ENCODE measurements around the gene APOBEC3G. TPM values are rescaled to one million over a fixed set of nuclear protein-coding genes. Genes with fewer than 3 reads are reported as not detected.

APOBEC3G gene
- total and polyA plus RNA-seq, 10 of the 15 experiments (the other 5 are each of a cell fraction or from before 2014, with no cell fraction given): 103 to 232 (median 152) TPM

DNA sequence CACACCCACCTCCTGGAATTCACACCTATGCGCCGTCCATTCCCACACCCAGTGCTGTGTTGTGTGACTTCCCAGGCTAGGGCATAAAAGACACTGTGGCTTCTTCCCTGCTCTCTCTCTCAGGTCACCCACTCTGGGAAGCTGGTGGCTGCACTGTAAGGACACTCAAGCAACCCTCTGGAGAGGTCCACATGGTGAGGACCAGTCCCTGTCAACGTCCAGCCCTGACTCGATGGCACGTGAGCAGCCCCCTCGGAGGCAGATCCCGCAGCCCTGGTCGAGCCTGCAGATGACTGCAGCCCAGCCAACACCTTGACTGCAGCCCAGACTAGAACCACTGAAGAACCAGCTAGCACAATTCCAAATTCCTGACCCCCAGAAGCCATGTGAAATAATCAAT is 59.2 kb downstream of the APOBEC3G start:
- H3K27ac ChIP-seq (ENCODE audit: control insufficient read depth, insufficient read depth): no peak overlapping the region

More for the DNA sequence above, 59.2 kb downstream of the APOBEC3G start:
- DNase-seq (ENCODE audit: low read depth, low spot score): no peak
- TF ChIP-seq MTA2 (IDR thresholded peaks at IDR 0.05; ENCODE audit: low read depth) (no peak), SMARCA5 (IDR thresholded peaks at IDR 0.05) (no peak), POLR2A (IDR thresholded peaks at IDR 0.05; ENCODE audit: low read depth, low read length) (no peak), SUZ12 (IDR thresholded peaks at IDR 0.05; ENCODE audit: unreplicated experiment) (no peak), BRCA1 (IDR thresholded peaks at IDR 0.05; ENCODE audit: low read depth, low read length) (no peak), PAX8 (IDR thresholded peaks at IDR 0.05) (no peak), YBX1 (IDR thresholded peaks at IDR 0.05) (no peak)
- intact Hi-C loops (cut with micrococcal nuclease; ENCODE audit: unreplicated experiment) (no loop called here), in situ Hi-C loops (cut with MboI) (no loop called here)
- Histone ChIP-seq H3K79me2 (ENCODE audit: control insufficient read depth, insufficient read depth, low read length) (no peaks in the 10 kb centered on the region), H3K4me1 (ENCODE audit: control insufficient read depth, insufficient read depth, low read length) (no peaks in the 10 kb centered on the region), H3K9ac (ENCODE audit: control insufficient read depth, insufficient read depth, low read length) (no peak overlapping the region), H3K4me2 (ENCODE audit: control insufficient read depth, insufficient read depth) (no peak overlapping the region), H3K9me3 (replicated peaks; ENCODE audit: control insufficient read depth, insufficient read depth, low read length) (no peaks in the 10 kb centered on the region), H4K20me1 (ENCODE audit: control insufficient read depth, insufficient read depth) (no peaks in the 10 kb centered on the region), H2AFZ (ENCODE audit: control insufficient read depth, low read depth, low read length) (no peak overlapping the region), H3K27me3 (replicated peaks in 1 of 2; ENCODE audit: control insufficient read depth in 2 of 2, insufficient read depth in 2 of 2, low read length in 1 of 2) (no peaks in the 10 kb centered on the region), H3K4me3 (no peak overlapping the region), H3K36me3 (ENCODE audit: control insufficient read depth in 2 of 2, insufficient read depth in 2 of 2, low read length in 1 of 2) (no peaks in the 10 kb centered on the region; a peak in 1 of 4 replicates)
- no TSS peak for BruUV-seq (replicated peaks)
- ChIA-PET CTCF (interaction anchor here (1.0 to 2.7 kb wide), 6 partner anchors 11 to 180 kb away, joined by 3 to 18 read pairs (median 9); no protein-coding TSS in a partner anchor), SMC1A (ENCODE audit: uncharacterized antibody, unreplicated experiment) (interaction anchor here (1.5 to 1.9 kb wide), 2 partner anchors 10 to 180 kb away, joined by 4 to 5 read pairs; no protein-coding TSS in a partner anchor), RAD21 (ENCODE audit: unreplicated experiment) (interaction anchor here (0.7 to 1.9 kb wide), 2 partner anchors 12 to 163 kb away, joined by 3 to 7 read pairs; no protein-coding TSS in a partner anchor), POLR2A (interaction anchor here (1.5 kb wide), 1 partner anchor 12 kb away, joined by 3 read pairs; no protein-coding TSS in a partner anchor)
- no peak for ATAC-seq
- 92% methylated on average over 8 of the region's 8 CpGs for WGBS (ENCODE audit: insufficient coverage, insufficient replicate concordance, low lambda C conversion rate, missing lambda C conversion rate)
- no peak for FAIRE-seq

Small RNA genes lying within 50 kb of the gene (small RNA-seq; reads per million reads assigned to genes)
- gene AL022318.2 (not detected), gene COX5BP7 (not detected)

Other genes starting within 250 kb of the APOBEC3G start
Only the 7 nearest of the 11 such genes appear.
- gene APOBEC3A, start 119.7 kb upstream of the APOBEC3G start, total RNA-seq (2014; rRNA removed): not detected in 2 replicates
- gene APOBEC3A, start 119.7 kb upstream of the APOBEC3G start, total RNA-seq (2014; rRNA removed; fragmentation: Illumina TruSeq; extraction: Trizol): not detected in 2 replicates
- gene APOBEC3A, start 119.7 kb upstream of the APOBEC3G start, total RNA-seq (2021): not detected in 2 replicates
- not detected in 2 replicates for gene APOBEC3A, start 119.7 kb upstream of the APOBEC3G start, polyA plus RNA-seq (2011; rRNA removed)
- not detected in 2 replicates for gene APOBEC3A, start 119.7 kb upstream of the APOBEC3G start, polyA plus RNA-seq (2014; fragmentation: Illumina TruSeq; extraction: Trizol)
- gene APOBEC3A, start 119.7 kb upstream of the APOBEC3G start, polyA plus RNA-seq (2014; fragmentation: Nextera tagmentation; extraction: Ambion mirVana): not detected
- gene APOBEC3A, start 119.7 kb upstream of the APOBEC3G start, polyA plus RNA-seq (2014; rRNA removed): not detected in 2 replicates
- under 1 TPM in 1 of 2 experiments, not detected in 1; 0.20 TPM for gene APOBEC3A, start 119.7 kb upstream of the APOBEC3G start, polyA plus RNA-seq (2016; fragmentation: Nextera tagmentation; extraction: Ambion mirVana)
- 19.1 and 19.4 TPM in 2 replicates for gene APOBEC3B, start 94.9 kb upstream of the APOBEC3G start, total RNA-seq (2014; rRNA removed)
- gene APOBEC3B, start 94.9 kb upstream of the APOBEC3G start, total RNA-seq (2014; rRNA removed; fragmentation: Illumina TruSeq; extraction: Trizol): 2.4 and 2.7 TPM in 2 replicates
- 24.3 and 26.3 TPM in 2 replicates for gene APOBEC3B, start 94.9 kb upstream of the APOBEC3G start, total RNA-seq (2021)
- gene APOBEC3B, start 94.9 kb upstream of the APOBEC3G start, polyA plus RNA-seq (2011; rRNA removed): 18.6 and 26.8 TPM in 2 replicates
- gene APOBEC3B, start 94.9 kb upstream of the APOBEC3G start, polyA plus RNA-seq (2014; fragmentation: Illumina TruSeq; extraction: Trizol): 24.8 and 31.5 TPM in 2 replicates
- 10 to 100 TPM; 56.6 to 75.1 TPM for gene APOBEC3B, start 94.9 kb upstream of the APOBEC3G start, polyA plus RNA-seq (2014; fragmentation: Nextera tagmentation; extraction: Ambion mirVana)
- gene APOBEC3B, start 94.9 kb upstream of the APOBEC3G start, polyA plus RNA-seq (2014; rRNA removed): 29.6 and 30.4 TPM in 2 replicates
- gene APOBEC3B, start 94.9 kb upstream of the APOBEC3G start, polyA plus RNA-seq (2016; fragmentation: Nextera tagmentation; extraction: Ambion mirVana): 10 to 100 TPM; 40.7 to 45.1 TPM
- 21.7 and 22.9 TPM in 2 replicates for gene APOBEC3C, start 63.0 kb upstream of the APOBEC3G start, total RNA-seq (2014; rRNA removed)
- gene APOBEC3C, start 63.0 kb upstream of the APOBEC3G start, total RNA-seq (2014; rRNA removed; fragmentation: Illumina TruSeq; extraction: Trizol): 21.5 and 23.3 TPM in 2 replicates
- 143 and 147 TPM in 2 replicates for gene APOBEC3C, start 63.0 kb upstream of the APOBEC3G start, total RNA-seq (2021)
- gene APOBEC3C, start 63.0 kb upstream of the APOBEC3G start, polyA plus RNA-seq (2011; rRNA removed): 56.5 and 69.4 TPM in 2 replicates
- 143 and 168 TPM in 2 replicates for gene APOBEC3C, start 63.0 kb upstream of the APOBEC3G start, polyA plus RNA-seq (2014; fragmentation: Illumina TruSeq; extraction: Trizol)
- 100 to 1,000 TPM; 258 to 290 TPM for gene APOBEC3C, start 63.0 kb upstream of the APOBEC3G start, polyA plus RNA-seq (2014; fragmentation: Nextera tagmentation; extraction: Ambion mirVana)
- gene APOBEC3C, start 63.0 kb upstream of the APOBEC3G start, polyA plus RNA-seq (2014; rRNA removed): 92.0 and 97.5 TPM in 2 replicates
- gene APOBEC3C, start 63.0 kb upstream of the APOBEC3G start, polyA plus RNA-seq (2016; fragmentation: Nextera tagmentation; extraction: Ambion mirVana): 100 to 1,000 TPM; 248 to 271 TPM
- 13.0 and 14.2 TPM in 2 replicates for gene APOBEC3D, start 56.1 kb upstream of the APOBEC3G start, total RNA-seq (2014; rRNA removed)
- gene APOBEC3D, start 56.1 kb upstream of the APOBEC3G start, total RNA-seq (2014; rRNA removed; fragmentation: Illumina TruSeq; extraction: Trizol): 13.4 and 15.2 TPM in 2 replicates
- 26.9 and 27.8 TPM in 2 replicates for gene APOBEC3D, start 56.1 kb upstream of the APOBEC3G start, total RNA-seq (2021)
- gene APOBEC3D, start 56.1 kb upstream of the APOBEC3G start, polyA plus RNA-seq (2011; rRNA removed): 12.3 and 20.2 TPM in 2 replicates
- 10.0 and 22.1 TPM in 2 replicates for gene APOBEC3D, start 56.1 kb upstream of the APOBEC3G start, polyA plus RNA-seq (2014; fragmentation: Illumina TruSeq; extraction: Trizol)
- 1 to 10 TPM; 8.9 to 9.6 TPM for gene APOBEC3D, start 56.1 kb upstream of the APOBEC3G start, polyA plus RNA-seq (2014; fragmentation: Nextera tagmentation; extraction: Ambion mirVana)
- gene APOBEC3D, start 56.1 kb upstream of the APOBEC3G start, polyA plus RNA-seq (2014; rRNA removed): 17.1 and 17.3 TPM in 2 replicates
- gene APOBEC3D, start 56.1 kb upstream of the APOBEC3G start, polyA plus RNA-seq (2016; fragmentation: Nextera tagmentation; extraction: Ambion mirVana): 10 to 100 TPM; 14.9 to 16.0 TPM
- 10.9 and 13.1 TPM in 2 replicates for gene APOBEC3F, start 36.4 kb upstream of the APOBEC3G start, total RNA-seq (2014; rRNA removed)
- 7.4 and 7.7 TPM in 2 replicates for gene APOBEC3F, start 36.4 kb upstream of the APOBEC3G start, total RNA-seq (2014; rRNA removed; fragmentation: Illumina TruSeq; extraction: Trizol)
- gene APOBEC3F, start 36.4 kb upstream of the APOBEC3G start, total RNA-seq (2021): 29.1 and 30.6 TPM in 2 replicates
- gene APOBEC3F, start 36.4 kb upstream of the APOBEC3G start, polyA plus RNA-seq (2011; rRNA removed): 4.7 and 7.8 TPM in 2 replicates
- gene APOBEC3F, start 36.4 kb upstream of the APOBEC3G start, polyA plus RNA-seq (2014; fragmentation: Illumina TruSeq; extraction: Trizol): 13.7 and 17.8 TPM in 2 replicates
- gene APOBEC3F, start 36.4 kb upstream of the APOBEC3G start, polyA plus RNA-seq (2014; fragmentation: Nextera tagmentation; extraction: Ambion mirVana): 1 to 10 TPM; 7.5 to 9.6 TPM
- gene APOBEC3F, start 36.4 kb upstream of the APOBEC3G start, polyA plus RNA-seq (2014; rRNA removed): 13.3 and 14.7 TPM in 2 replicates
- 10 to 100 TPM; 20.9 to 26.5 TPM for gene APOBEC3F, start 36.4 kb upstream of the APOBEC3G start, polyA plus RNA-seq (2016; fragmentation: Nextera tagmentation; extraction: Ambion mirVana)
- 10.9 and 12.6 TPM in 2 replicates for gene APOBEC3H, start 20.0 kb downstream of the APOBEC3G start, total RNA-seq (2014; rRNA removed)
- 10.0 and 11.2 TPM in 2 replicates for gene APOBEC3H, start 20.0 kb downstream of the APOBEC3G start, total RNA-seq (2014; rRNA removed; fragmentation: Illumina TruSeq; extraction: Trizol)
- gene APOBEC3H, start 20.0 kb downstream of the APOBEC3G start, total RNA-seq (2021): 7.5 and 9.4 TPM in 2 replicates
- 8.6 and 11.3 TPM in 2 replicates for gene APOBEC3H, start 20.0 kb downstream of the APOBEC3G start, polyA plus RNA-seq (2011; rRNA removed)
- 16.0 and 18.0 TPM in 2 replicates for gene APOBEC3H, start 20.0 kb downstream of the APOBEC3G start, polyA plus RNA-seq (2014; fragmentation: Illumina TruSeq; extraction: Trizol)
- gene APOBEC3H, start 20.0 kb downstream of the APOBEC3G start, polyA plus RNA-seq (2014; fragmentation: Nextera tagmentation; extraction: Ambion mirVana): 10 to 100 TPM; 20.3 to 23.0 TPM
- gene APOBEC3H, start 20.0 kb downstream of the APOBEC3G start, polyA plus RNA-seq (2014; rRNA removed): 16.5 and 18.4 TPM in 2 replicates
- gene APOBEC3H, start 20.0 kb downstream of the APOBEC3G start, polyA plus RNA-seq (2016; fragmentation: Nextera tagmentation; extraction: Ambion mirVana): 10 to 100 TPM; 14.6 to 15.0 TPM
- gene CBX7, start 75.4 kb downstream of the APOBEC3G start, total RNA-seq (2014; rRNA removed): 6.0 and 7.1 TPM in 2 replicates
- gene CBX7, start 75.4 kb downstream of the APOBEC3G start, total RNA-seq (2014; rRNA removed; fragmentation: Illumina TruSeq; extraction: Trizol): 4.0 and 4.7 TPM in 2 replicates
- gene CBX7, start 75.4 kb downstream of the APOBEC3G start, total RNA-seq (2021): 13.5 and 13.6 TPM in 2 replicates
- gene CBX7, start 75.4 kb downstream of the APOBEC3G start, polyA plus RNA-seq (2011; rRNA removed): 9.7 and 15.2 TPM in 2 replicates
- 4.7 and 7.6 TPM in 2 replicates for gene CBX7, start 75.4 kb downstream of the APOBEC3G start, polyA plus RNA-seq (2014; fragmentation: Illumina TruSeq; extraction: Trizol)
- under 1 TPM; 0.18 to 0.64 TPM for gene CBX7, start 75.4 kb downstream of the APOBEC3G start, polyA plus RNA-seq (2014; fragmentation: Nextera tagmentation; extraction: Ambion mirVana)
- gene CBX7, start 75.4 kb downstream of the APOBEC3G start, polyA plus RNA-seq (2014; rRNA removed): 13.9 and 17.2 TPM in 2 replicates
- 1 to 10 TPM; 2.7 to 5.1 TPM for gene CBX7, start 75.4 kb downstream of the APOBEC3G start, polyA plus RNA-seq (2016; fragmentation: Nextera tagmentation; extraction: Ambion mirVana)